Measurements from ENCODE around the gene MLPH. TPM values are rescaled to one million over a fixed set of nuclear protein-coding genes. Genes with fewer than 3 reads are reported as not detected.

MLPH gene
- total RNA-seq, 2 experiments from 2014 or later, result not detected

DNA sequence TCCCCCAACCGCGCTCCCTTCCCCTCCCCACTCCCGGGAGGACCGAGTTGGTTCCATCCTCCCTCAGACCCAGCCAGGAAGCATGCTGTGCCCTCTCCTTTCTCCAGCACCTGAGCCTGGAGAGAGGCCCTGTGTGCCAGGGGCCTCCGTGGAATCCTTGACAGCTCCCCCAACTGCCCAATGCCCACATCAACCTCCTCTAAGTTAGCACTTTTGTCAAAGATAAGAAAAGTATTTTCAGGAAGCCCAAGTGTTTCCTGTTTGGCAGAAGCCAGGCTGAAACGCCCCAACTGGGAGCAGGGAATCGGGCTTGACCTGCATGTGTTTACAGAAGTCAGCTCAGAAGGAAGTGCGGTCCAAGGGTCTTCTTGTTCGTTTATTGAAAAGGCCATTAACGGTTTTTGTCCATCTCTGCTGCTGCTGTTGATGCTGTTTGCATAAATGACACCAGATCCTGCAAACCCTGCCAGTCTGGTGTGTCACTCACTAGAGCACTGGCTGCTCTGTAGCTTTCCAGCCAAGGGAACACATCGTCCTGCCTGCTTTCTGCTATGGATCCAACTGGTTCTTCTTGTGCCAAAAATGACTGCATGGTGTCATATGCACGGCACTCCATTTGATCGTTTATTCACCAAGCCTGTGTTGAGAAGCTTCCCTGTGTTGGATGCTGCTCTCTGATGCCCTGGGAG lies 37.7 kb upstream of the MLPH start:
- no peaks in the 10 kb centered on the region for H3K27me3 Mint-ChIP-seq (ENCODE audit: low read depth)
- H3K4me3 Mint-ChIP-seq, result no peak overlapping the region
- DNase-seq, result no peak
- H3K36me3 Mint-ChIP-seq (ENCODE audit: low read depth), result no peaks in the 10 kb centered on the region
- intact Hi-C loops (cut with micrococcal nuclease), result no loop called here
- H3K9me3 Mint-ChIP-seq, result no peaks in the 10 kb centered on the region
- no peak overlapping the region for H3K27ac Mint-ChIP-seq
- peaks cover 15% of the 10 kb centered on the region for H3K4me1 Mint-ChIP-seq (ENCODE audit: low read depth)
- CTCF ChIA-PET, result interaction anchor here (5.0 kb wide), 1 partner anchor 28 kb away, joined by 21 read pairs; no protein-coding TSS in a partner anchor

DNA sequence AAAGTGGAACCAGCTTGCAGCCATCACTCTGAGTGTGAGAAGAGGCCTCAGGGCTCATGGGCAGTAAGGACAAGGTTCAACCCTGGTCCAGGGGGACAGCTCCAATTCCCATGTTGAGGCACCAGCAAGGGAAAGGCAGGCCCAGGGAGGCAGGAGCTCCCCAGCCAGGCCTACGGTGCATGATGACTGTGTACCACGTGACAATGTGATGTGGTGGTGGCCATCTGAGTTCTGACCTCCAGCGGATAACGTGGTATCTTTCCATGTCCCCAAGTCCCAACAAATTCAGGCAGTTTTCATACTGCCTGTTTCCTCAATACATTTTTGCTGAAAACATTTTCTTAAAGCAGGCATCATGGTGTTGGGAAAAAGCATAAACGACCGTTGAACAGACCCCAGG lies 36.9 kb upstream of the MLPH start:
- CTCF ChIA-PET, result interaction anchor here (5.0 kb wide), 1 partner anchor 29 kb away, joined by 21 read pairs; no protein-coding TSS in a partner anchor
- Mint-ChIP-seq H3K36me3 (ENCODE audit: low read depth) (no peaks in the 10 kb centered on the region), H3K4me3 (no peak overlapping the region), H3K27me3 (ENCODE audit: low read depth) (no peaks in the 10 kb centered on the region), H3K9me3 (no peaks in the 10 kb centered on the region), H3K27ac (no peak overlapping the region), H3K4me1 (ENCODE audit: low read depth) (peaks cover 13% of the 10 kb centered on the region)
- intact Hi-C loops (cut with micrococcal nuclease), result no loop called here
- no peak for DNase-seq

DNA sequence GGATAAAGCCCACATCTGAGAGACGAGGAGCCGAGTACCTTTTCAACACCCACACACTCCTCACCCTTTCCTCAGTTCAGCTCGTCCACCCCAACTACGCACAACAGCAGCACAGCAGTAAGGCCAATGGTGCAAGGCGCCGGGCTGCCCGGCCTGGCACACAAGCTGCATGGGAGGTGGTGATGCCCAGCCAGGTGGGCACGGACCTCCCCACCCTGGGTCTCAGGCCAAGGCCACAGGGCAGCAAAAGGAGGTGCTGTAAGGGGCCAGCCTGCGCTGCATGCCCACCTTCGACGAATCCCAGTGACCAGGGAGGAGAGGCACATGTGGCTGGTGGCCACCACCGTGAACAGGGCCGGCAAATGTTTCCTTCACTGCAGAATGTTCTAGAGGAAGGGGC lies 36.5 kb upstream of the MLPH start:
- H3K4me3 Mint-ChIP-seq, result no peak overlapping the region
- DNase-seq, result no peak
- CTCF ChIA-PET, result interaction anchor here (0.8 to 5.0 kb wide), 2 partner anchors 8 to 29 kb away, joined by 3 to 21 read pairs; no protein-coding TSS in a partner anchor
- H3K4me1 Mint-ChIP-seq (ENCODE audit: low read depth), result peaks cover 9% of the 10 kb centered on the region
- no peak overlapping the region for H3K27ac Mint-ChIP-seq
- intact Hi-C loops (cut with micrococcal nuclease), result no loop called here
- no peaks in the 10 kb centered on the region for H3K9me3 Mint-ChIP-seq
- no peaks in the 10 kb centered on the region for H3K27me3 Mint-ChIP-seq (ENCODE audit: low read depth)
- no peaks in the 10 kb centered on the region for H3K36me3 Mint-ChIP-seq (ENCODE audit: low read depth)

DNA sequence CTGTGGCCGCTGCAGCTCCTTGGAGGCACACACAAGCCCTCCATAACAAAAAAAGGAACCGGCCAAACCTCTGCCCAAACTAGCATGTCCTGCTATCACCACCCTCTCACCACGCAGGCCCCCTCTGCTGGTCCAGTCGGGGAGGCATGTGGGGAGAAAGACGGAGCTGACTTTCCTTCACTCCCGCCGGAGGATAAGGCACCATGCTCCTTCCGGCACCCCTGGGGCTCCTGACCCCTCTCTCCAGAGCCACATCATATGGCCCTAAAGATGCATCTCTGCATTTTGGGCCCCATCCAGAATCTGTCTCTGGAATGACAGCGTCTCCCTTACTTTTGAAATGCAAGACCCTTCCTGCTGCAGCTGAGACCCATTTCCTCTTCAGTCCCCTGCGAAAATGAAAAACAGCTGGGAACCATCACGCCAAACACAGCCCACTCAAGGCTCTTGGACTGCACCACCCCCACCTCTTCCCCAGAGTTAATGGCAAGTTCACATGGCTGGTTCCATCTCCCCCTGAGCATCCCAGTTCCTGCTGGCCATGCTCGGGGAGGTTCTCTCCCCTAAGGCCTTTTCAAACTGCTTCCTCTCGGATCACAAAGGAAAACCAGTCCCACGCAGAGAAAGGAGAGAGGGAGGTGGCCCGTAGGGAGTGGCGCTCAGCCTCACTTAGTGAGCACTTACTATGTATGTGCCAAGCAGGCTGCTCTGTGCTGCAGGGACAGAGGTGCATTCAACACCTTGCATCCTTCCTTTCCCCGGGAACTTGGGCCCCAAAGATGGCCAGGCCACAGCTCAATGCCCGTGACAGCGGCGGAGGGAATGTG lies 35.2 kb upstream of the MLPH start:
- Mint-ChIP-seq H3K27me3 (ENCODE audit: low read depth) (no peaks in the 10 kb centered on the region), H3K4me1 (ENCODE audit: low read depth) (peaks cover 9% of the 10 kb centered on the region), H3K36me3 (ENCODE audit: low read depth) (no peaks in the 10 kb centered on the region), H3K27ac (no peak overlapping the region), H3K4me3 (no peak overlapping the region), H3K9me3 (no peaks in the 10 kb centered on the region)
- intact Hi-C loops (cut with micrococcal nuclease), result no loop called here
- no peak for DNase-seq
- CTCF ChIA-PET, result interaction anchor here (5.0 kb wide), 1 partner anchor 30 kb away, joined by 21 read pairs; no protein-coding TSS in a partner anchor

DNA sequence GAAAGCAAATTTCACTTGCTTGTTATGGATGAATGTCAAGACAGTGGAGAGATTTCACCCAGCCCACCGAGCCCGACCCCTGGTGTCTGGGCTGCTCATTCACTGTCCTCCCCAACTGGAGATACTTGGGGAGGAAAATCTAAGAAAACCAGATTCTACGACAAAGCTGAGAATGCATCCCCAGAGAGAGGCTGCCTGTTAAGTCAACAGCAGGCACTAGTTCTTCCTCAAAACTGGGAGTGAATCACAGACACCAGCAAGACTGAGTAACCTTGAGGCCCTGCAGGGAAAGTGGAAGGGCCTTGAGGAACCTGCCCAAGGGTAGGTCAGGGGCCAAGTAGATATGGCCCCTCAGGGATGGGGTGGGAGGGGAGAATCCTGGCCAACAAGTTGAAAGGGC lies 34.2 kb upstream of the MLPH start:
- intact Hi-C loops (cut with micrococcal nuclease), result no loop called here
- no peak overlapping the region for H3K4me3 Mint-ChIP-seq
- no peak for DNase-seq
- no peak overlapping the region for H3K27ac Mint-ChIP-seq
- no peaks in the 10 kb centered on the region for H3K27me3 Mint-ChIP-seq (ENCODE audit: low read depth)
- CTCF ChIA-PET, result interaction anchor here (1.0 kb wide), 1 partner anchor 31 kb away, joined by 3 read pairs; no protein-coding TSS in a partner anchor
- no peaks in the 10 kb centered on the region for H3K9me3 Mint-ChIP-seq
- H3K4me1 Mint-ChIP-seq (ENCODE audit: low read depth), result peaks cover 9% of the 10 kb centered on the region
- no peaks in the 10 kb centered on the region for H3K36me3 Mint-ChIP-seq (ENCODE audit: low read depth)

DNA sequence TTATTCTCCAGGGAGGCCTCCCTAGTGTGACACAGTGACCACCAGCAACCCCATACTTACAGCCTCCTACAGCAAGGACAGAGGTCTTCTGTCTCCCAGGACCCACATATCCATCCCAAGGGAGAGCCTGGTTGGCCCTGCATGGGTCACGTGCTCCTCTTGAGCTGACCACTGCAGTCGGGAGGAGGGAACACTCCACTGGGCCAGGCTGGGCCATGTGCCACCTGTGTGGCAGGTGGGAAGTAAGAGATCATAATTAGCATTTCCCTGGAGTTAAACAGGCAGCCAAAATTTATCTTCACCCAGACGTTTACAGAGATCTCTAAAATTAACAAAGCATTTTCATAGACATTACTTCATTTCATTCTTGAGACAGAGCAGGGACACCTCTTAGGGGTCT lies 33.4 kb upstream of the MLPH start:
- intact Hi-C loops (cut with micrococcal nuclease), result no loop called here
- no peaks in the 10 kb centered on the region for H3K27me3 Mint-ChIP-seq (ENCODE audit: low read depth)
- peaks cover 17% of the 10 kb centered on the region for H3K4me1 Mint-ChIP-seq (ENCODE audit: low read depth)
- H3K27ac Mint-ChIP-seq, result no peak overlapping the region
- CTCF ChIA-PET, result interaction anchor here (1.0 kb wide), 1 partner anchor 32 kb away, joined by 3 read pairs; no protein-coding TSS in a partner anchor
- H3K9me3 Mint-ChIP-seq, result no peaks in the 10 kb centered on the region
- no peaks in the 10 kb centered on the region for H3K36me3 Mint-ChIP-seq (ENCODE audit: low read depth)
- no peak for DNase-seq
- no peak overlapping the region for H3K4me3 Mint-ChIP-seq

DNA sequence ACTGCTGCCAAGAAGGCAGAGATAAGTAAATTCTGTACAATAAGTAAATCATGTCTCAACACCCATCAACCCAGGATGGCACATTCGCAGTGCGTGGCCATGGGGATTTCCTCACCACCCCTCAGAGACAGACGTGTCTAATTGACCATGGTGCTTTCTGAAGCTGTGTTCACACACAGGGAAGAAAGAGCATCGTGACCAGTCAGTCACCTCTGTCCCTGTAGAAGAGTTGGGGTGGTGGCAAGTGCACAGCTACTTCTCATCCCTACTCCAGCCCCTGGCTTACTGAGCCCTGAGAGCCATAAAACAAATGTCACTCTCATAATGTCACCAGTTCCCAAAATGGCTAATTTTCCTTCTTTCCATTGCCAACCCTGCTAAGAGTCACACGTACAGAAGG lies 31.3 kb upstream of the MLPH start:
- Mint-ChIP-seq H3K4me3 (no peak overlapping the region), H3K4me1 (ENCODE audit: low read depth) (peaks cover 10% of the 10 kb centered on the region), H3K27me3 (ENCODE audit: low read depth) (no peaks in the 10 kb centered on the region), H3K27ac (no peak overlapping the region), H3K36me3 (ENCODE audit: low read depth) (no peaks in the 10 kb centered on the region), H3K9me3 (no peaks in the 10 kb centered on the region)
- CTCF ChIA-PET, result interaction anchor here (1.2 kb wide), 1 partner anchor 20 kb away, joined by 3 read pairs; no protein-coding TSS in a partner anchor
- no peak for DNase-seq
- intact Hi-C loops (cut with micrococcal nuclease), result no loop called here

DNA sequence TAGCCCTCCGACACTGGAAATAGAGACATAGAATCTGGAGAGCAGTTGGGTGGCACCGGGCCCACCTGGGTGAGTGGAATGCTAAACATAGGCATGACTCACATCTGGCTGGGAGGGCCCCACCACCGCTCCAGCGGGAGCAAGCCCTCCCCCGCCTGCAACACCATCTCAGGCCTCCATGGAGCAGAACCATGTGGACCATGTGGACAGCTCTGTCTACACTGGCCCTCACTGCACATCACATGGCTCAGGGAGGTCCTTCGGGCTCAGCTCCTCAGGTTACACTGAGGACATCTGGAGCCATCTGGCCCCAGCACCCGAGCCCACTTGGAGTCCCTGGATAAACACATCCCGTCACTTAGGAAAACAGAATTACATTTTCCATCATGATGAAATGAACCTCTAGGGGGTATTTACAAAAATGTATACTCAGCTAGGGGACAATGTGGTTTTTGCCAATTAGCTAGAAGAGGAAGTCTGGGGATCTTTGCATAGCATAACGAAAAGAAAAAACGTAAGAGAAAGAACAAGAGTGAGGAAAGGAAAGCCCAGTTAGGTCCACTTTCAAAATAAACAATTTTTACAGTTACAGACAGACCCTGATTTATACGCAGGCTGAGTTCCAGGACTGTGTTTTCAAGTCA lies 30.7 kb upstream of the MLPH start:
- Mint-ChIP-seq H3K36me3 (ENCODE audit: low read depth) (no peaks in the 10 kb centered on the region), H3K4me1 (ENCODE audit: low read depth) (peaks cover 10% of the 10 kb centered on the region), H3K27me3 (ENCODE audit: low read depth) (no peaks in the 10 kb centered on the region), H3K4me3 (no peak overlapping the region), H3K9me3 (no peaks in the 10 kb centered on the region), H3K27ac (no peak overlapping the region)
- no peak for DNase-seq
- CTCF ChIA-PET, result interaction anchor here (1.2 kb wide), 1 partner anchor 20 kb away, joined by 3 read pairs; no protein-coding TSS in a partner anchor
- intact Hi-C loops (cut with micrococcal nuclease), result no loop called here

DNA sequence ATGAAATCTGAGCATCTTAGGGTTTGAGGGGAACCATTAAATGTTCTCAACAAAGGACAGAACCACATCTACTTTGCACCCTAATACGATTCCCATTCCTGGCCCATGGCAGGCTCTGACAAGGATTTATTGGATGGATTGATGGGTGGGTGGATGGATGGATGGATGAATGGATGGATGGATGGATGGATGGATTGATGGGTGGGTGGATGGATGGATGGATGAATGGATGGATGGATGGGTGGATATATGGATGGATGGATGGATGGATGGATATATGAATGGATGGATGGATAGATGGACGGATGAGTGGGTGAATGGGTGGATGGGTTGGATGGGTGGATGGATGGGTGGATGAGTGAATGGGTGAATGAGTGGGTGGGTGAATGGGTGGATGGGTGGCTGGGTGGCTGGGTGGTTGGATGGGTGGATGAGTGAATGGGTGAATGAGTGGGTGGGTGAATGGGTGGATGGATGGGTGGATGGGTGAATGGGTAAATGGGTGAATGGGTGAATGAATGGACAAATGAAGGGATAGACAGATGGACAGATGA lies 29.6 kb upstream of the MLPH start:
- CTCF ChIA-PET, result no interaction called here
- H3K4me3 Mint-ChIP-seq, result no peak overlapping the region
- no peaks in the 10 kb centered on the region for H3K9me3 Mint-ChIP-seq
- no peaks in the 10 kb centered on the region for H3K27me3 Mint-ChIP-seq (ENCODE audit: low read depth)
- no peak for DNase-seq
- H3K36me3 Mint-ChIP-seq (ENCODE audit: low read depth), result no peaks in the 10 kb centered on the region
- H3K4me1 Mint-ChIP-seq (ENCODE audit: low read depth), result peaks cover 10% of the 10 kb centered on the region
- intact Hi-C loops (cut with micrococcal nuclease), result no loop called here
- H3K27ac Mint-ChIP-seq, result no peak overlapping the region

DNA sequence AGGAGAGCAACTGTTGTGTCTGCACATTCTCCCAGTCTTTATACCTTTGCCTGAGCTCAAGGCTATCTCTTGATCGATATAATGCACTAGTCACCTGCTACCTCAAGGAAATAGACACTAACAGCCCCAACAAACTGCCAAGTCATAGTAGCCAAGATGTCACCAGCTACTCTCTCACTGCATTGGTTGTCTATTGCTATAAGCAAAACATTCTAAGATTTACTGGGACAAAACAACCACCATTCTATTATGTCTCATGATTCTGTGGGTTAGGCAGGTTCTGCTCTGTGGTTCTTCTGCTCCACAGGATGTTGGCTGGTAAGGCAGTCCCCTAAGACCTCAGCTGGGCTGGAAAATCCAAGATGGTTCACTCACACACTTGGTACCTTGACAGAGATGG lies 28.5 kb upstream of the MLPH start:
- H3K4me3 Mint-ChIP-seq, result no peak overlapping the region
- DNase-seq, result no peak

DNA sequence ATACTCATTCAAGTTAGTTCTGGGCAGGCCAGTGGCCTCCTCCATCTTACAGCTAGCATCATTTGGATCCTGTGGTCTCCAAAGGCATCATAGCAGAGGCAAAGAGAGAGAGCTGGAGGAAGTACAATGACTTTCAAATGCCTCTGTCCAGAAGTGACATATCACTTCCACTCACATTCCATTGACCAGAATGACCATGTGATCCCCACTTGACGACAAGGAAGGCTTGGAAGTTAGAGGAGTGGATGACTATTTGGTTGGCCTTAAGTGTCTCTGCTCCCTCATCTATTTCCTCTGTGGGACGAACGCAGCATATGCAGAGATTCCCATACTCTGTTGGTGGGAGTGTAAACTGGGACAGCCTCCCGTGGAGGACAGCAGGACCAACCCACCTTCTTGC lies 27.8 kb upstream of the MLPH start:
- H3K4me1 Mint-ChIP-seq (ENCODE audit: low read depth), result peaks cover 10% of the 10 kb centered on the region
- no peak overlapping the region for H3K4me3 Mint-ChIP-seq
- intact Hi-C loops (cut with micrococcal nuclease), result no loop called here
- no peaks in the 10 kb centered on the region for H3K36me3 Mint-ChIP-seq (ENCODE audit: low read depth)
- no peak for DNase-seq
- CTCF ChIA-PET, result interaction anchor here (0.8 to 1.6 kb wide), 4 partner anchors 11 to 39 kb away, joined by 3 to 4 read pairs (median 3); no protein-coding TSS in a partner anchor
- H3K27me3 Mint-ChIP-seq (ENCODE audit: low read depth), result no peaks in the 10 kb centered on the region
- H3K27ac Mint-ChIP-seq, result no peak overlapping the region
- no peaks in the 10 kb centered on the region for H3K9me3 Mint-ChIP-seq

More for the DNA sequence above, 28.5 kb upstream of the MLPH start:
- intact Hi-C loops (cut with micrococcal nuclease), result no loop called here
- Mint-ChIP-seq H3K4me1 (ENCODE audit: low read depth) (peaks cover 10% of the 10 kb centered on the region), H3K9me3 (no peaks in the 10 kb centered on the region), H3K36me3 (ENCODE audit: low read depth) (no peaks in the 10 kb centered on the region), H3K27me3 (ENCODE audit: low read depth) (no peaks in the 10 kb centered on the region), H3K27ac (no peak overlapping the region)
- CTCF ChIA-PET, result interaction anchor here (0.7 to 1.6 kb wide), 5 partner anchors 12 to 857 kb away, joined by 3 to 4 read pairs (median 3); no protein-coding TSS in a partner anchor

DNA sequence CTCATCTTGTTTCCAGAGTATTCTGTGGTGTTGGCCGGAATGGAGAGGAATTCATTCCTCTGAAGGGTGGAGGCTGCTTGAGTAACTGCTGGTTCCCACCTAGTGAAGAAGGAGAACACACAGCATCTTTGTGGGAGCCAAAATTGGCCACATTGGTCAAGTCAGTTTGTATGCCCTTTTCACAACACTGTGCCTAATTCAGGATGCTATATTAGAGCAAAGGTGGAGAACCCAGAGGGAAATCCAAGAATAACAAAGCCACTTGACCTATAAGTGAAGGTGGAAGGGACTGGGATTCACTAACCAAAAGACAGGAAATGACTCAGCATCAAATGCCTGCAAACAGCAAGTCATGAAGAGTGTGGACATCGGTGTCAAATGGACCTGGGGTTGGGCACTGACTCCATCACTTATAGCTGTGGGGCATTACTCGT lies 27.3 kb upstream of the MLPH start:
- DNase-seq, result no peak
- intact Hi-C loops (cut with micrococcal nuclease), result no loop called here
- Mint-ChIP-seq H3K36me3 (ENCODE audit: low read depth) (no peaks in the 10 kb centered on the region), H3K4me1 (ENCODE audit: low read depth) (peaks cover 10% of the 10 kb centered on the region), H3K27me3 (ENCODE audit: low read depth) (no peaks in the 10 kb centered on the region), H3K9me3 (no peaks in the 10 kb centered on the region), H3K27ac (no peak overlapping the region), H3K4me3 (no peak overlapping the region)
- CTCF ChIA-PET, result interaction anchor here (1.3 kb wide), 1 partner anchor 40 kb away, joined by 3 read pairs; no protein-coding TSS in a partner anchor

Data from activated naive CD4-positive, alpha-beta T cell treated with anti-CD3 and anti-CD28 coated beads for 36 hours (primary cell).